Keratinocyte (primary cell): ENCODE measurements around the gene GALNT13.

Experiments
- CTCF ChIP-seq, 3 experiments: IDR thresholded peaks in 1 of 3; conservative IDR thresholded peaks in 1 of 3; optimal IDR thresholded peaks in 1 of 3; 2 replicates in 2 of 3; 3 replicates in 1 of 3; pipeline versions ENCODE3 to v1.5.1; 2011; ENCODE audit warnings: low read length in 3 of 3, mild to moderate bottlenecking in 3 of 3, moderate library complexity in 2 of 3, control low read depth in 1 of 3, inconsistent platforms in 1 of 3; ENCODE audit not compliant: insufficient read depth in 2 of 3; ENCODE audit errors: extremely low read depth in 1 of 3
- EZH2 ChIP-seq: IDR thresholded peaks from one replicate; pipeline ENCODE4 v1.6.1; 2012; ENCODE audit warnings: inconsistent platforms, mild to moderate bottlenecking, low read length, moderate library complexity

- TF ChIP-seq CTCF (optimal IDR thresholded peaks at IDR 0.05 in 1 of 3, IDR thresholded peaks at IDR 0.05 in 1 of 3, conservative IDR thresholded peaks at IDR 0.05 in 1 of 3; ENCODE audit: extremely low read depth in 1 of 3, insufficient read depth in 2 of 3, low read length in 3 of 3) (no peak), EZH2 (no peak)
Measured at GRCh38 chr2:154459286-154459685, 587.6 kb downstream of the GALNT13 start.
